AG09309 (cell line): ENCODE measurements around the gene KCNAB2.
"Not testable (repeated sequence)": the region's sequence is repeated elsewhere in the genome, so short reads cannot be mapped to it uniquely, and the experiment has no call there.

Source experiments
- DNase-seq: peaks from one replicate; pipeline ENCODE4 v3.0.0-alpha.2; 2010; ENCODE audit warnings: low read depth
- H3K4me3 ChIP-seq: 2 replicates; pipeline ENCODE4 v1.5.1; 2011; ENCODE audit warnings: mild to moderate bottlenecking, low read depth, low read length, moderate library complexity; ENCODE audit not compliant: control insufficient read depth
- TF ChIP-seq, protein P1 (sequence below): IDR thresholded peaks from 2 replicates; pipeline ENCODE4 v1.5.1; 2011; ENCODE audit warnings: mild to moderate bottlenecking, low read depth, low read length, inconsistent platforms; ENCODE audit not compliant: insufficient read depth, control insufficient read depth; ENCODE audit errors: missing control alignments

Gene KCNAB2

DNA sequence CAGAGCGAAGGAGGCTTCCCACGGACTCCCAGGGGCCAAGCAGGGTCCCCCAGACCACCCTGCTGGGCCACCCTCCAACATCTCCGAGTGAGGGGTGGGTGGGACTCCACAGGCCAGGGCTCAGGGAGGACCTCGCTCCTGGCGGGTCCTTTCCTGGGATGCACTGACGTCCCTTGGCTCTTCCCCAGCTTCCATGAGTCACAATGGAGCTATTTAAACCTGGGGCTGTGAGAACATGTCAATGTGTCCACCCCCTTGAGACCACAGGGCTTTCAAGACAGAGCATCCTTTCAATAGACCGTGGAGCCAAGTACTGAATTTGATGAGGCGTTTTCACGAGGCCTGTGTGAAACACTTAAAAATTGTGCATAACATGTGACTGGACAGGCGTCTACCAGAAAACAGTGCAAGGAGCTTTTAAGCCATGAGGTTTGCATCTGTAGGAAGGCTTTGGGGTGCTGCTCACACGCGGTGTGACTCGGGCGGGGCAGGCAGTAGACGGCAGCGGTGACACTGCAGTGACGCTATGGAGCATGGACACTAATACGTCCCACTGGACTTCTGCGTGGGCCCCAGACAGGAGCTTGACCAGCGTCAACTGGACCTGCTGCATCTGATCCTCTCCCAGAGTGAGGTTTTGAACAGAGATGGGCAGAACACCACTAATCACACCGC lies 29.4 kb upstream of the KCNAB2 start:
- TF ChIP-seq, protein P1, sequence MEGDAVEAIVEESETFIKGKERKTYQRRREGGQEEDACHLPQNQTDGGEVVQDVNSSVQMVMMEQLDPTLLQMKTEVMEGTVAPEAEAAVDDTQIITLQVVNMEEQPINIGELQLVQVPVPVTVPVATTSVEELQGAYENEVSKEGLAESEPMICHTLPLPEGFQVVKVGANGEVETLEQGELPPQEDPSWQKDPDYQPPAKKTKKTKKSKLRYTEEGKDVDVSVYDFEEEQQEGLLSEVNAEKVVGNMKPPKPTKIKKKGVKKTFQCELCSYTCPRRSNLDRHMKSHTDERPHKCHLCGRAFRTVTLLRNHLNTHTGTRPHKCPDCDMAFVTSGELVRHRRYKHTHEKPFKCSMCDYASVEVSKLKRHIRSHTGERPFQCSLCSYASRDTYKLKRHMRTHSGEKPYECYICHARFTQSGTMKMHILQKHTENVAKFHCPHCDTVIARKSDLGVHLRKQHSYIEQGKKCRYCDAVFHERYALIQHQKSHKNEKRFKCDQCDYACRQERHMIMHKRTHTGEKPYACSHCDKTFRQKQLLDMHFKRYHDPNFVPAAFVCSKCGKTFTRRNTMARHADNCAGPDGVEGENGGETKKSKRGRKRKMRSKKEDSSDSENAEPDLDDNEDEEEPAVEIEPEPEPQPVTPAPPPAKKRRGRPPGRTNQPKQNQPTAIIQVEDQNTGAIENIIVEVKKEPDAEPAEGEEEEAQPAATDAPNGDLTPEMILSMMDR = no peak
- no peak overlapping the region for H3K4me3 ChIP-seq
- no peak for DNase-seq

GRCh38 chr1:6017654-6018053 lies 28.0 kb upstream of the KCNAB2 start:
- not testable (repeated sequence) for H3K4me3 ChIP-seq, DNase-seq

GRCh38 chr1:6019166-6019845 lies 26.4 kb upstream of the KCNAB2 start:
- no peak for DNase-seq
- no peak overlapping the region for H3K4me3 ChIP-seq
- TF ChIP-seq, protein P1 = no peak

DNA sequence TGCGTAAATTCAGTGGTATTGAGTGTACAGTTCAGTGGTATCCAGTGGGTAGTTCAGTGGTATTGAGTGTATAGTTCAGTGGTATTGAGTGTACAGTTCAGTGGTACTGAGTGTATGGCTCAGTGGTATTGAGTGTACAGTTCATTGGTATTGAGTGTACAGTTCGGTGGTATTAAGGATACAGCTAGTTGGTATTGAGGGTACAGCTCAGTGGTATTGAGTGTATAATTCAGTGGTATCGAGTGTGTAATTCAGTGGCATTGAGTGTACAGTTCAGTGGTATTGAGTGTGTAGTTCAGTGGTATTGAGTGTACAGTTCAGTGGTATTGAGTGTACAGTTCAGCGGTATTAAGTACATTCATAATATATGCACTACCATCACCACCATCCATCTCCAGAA lies 23.5 kb upstream of the KCNAB2 start:
- TF ChIP-seq, protein P1 = no peak
- DNase-seq = no peak
- H3K4me3 ChIP-seq = no peak overlapping the region

DNA sequence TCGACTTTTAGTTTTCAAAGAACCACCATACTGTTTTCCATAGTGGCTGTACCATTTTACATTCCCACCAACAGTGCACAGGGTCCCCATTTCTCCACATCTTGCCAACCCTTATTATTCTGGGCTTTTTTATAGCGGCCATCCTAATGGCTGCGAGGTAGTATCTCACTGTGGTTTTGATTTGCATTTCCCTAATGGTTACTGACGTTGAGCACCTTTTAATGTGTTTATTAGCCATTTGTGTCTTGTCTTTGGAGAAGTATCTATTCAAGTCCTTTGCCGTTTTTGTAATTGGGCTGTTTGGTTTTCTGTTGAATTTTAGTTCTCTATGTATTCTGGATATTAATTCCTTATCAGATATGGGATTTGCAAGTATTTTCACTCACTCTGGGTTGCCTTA lies 22.3 kb upstream of the KCNAB2 start:
- TF ChIP-seq, protein P1 = no peak
- no peak overlapping the region for H3K4me3 ChIP-seq
- DNase-seq = no peak

GRCh38 chr1:6024376-6024775 lies 21.3 kb upstream of the KCNAB2 start:
- no peak for DNase-seq
- no peak overlapping the region for H3K4me3 ChIP-seq
- TF ChIP-seq, protein P1 = no peak

GRCh38 chr1:6025269-6026094 lies 20.2 kb upstream of the KCNAB2 start:
- no peak overlapping the region for H3K4me3 ChIP-seq
- DNase-seq = no peak
- TF ChIP-seq, protein P1 = no peak
